ENCODE results near the gene UBR3. TPM values are rescaled to one million over a fixed set of nuclear protein-coding genes. Genes with fewer than 3 reads are reported as not detected.

The UBR3 gene
- polyA plus RNA-seq, 2 of the 4 experiments (the other 2 are of a cell fraction) = 11.0 to 23.1 TPM

DNA sequence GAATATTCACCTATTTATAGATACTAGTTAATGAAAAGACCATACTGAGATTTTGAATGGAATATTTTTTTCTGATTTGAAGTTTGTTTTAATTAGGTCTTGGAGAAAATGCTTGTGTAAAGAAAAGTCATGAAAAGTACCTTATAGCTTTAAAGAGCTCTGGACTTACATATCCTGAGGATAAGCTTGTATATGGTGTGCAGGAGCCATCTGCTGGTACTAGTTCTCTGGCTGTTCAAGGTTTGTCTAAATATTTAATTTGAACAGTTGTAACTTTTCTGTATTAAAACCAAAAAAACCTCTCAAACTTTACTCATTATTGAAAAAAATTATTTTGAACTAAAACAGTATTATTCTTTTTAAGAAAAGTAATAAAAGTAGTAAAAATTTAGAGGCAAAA is 50.1 kb downstream of the UBR3 start:
- H3K4me2 ChIP-seq = no peak overlapping the region
- ATAC-seq (peak; percentile 59 to 75; a peak in 3 of 6 replicates), DNase-seq (ENCODE audit: low read depth in 1 of 2, low spot score in 1 of 2) (peak in 1 of 2 experiments; percentile 54), FAIRE-seq (no peak)
- POLR2A ChIA-PET = interaction anchor here (1.0 kb wide), 1 partner anchor 53 kb away, joined by 5 read pairs; the partner anchor contains the start of gene METTL5
- TF ChIP-seq JUNB (IDR thresholded peaks at IDR 0.05) (no peak), RAD21 (conservative IDR thresholded peaks at IDR 0.05 in 1 of 2, IDR thresholded peaks at IDR 0.05 in 1 of 2) (peak; percentile 49 to 55; a peak in 4 of 5 replicates), SMC3 (IDR thresholded peaks at IDR 0.05) (peak; percentile 46)
- TF ChIP-seq, protein P1, sequence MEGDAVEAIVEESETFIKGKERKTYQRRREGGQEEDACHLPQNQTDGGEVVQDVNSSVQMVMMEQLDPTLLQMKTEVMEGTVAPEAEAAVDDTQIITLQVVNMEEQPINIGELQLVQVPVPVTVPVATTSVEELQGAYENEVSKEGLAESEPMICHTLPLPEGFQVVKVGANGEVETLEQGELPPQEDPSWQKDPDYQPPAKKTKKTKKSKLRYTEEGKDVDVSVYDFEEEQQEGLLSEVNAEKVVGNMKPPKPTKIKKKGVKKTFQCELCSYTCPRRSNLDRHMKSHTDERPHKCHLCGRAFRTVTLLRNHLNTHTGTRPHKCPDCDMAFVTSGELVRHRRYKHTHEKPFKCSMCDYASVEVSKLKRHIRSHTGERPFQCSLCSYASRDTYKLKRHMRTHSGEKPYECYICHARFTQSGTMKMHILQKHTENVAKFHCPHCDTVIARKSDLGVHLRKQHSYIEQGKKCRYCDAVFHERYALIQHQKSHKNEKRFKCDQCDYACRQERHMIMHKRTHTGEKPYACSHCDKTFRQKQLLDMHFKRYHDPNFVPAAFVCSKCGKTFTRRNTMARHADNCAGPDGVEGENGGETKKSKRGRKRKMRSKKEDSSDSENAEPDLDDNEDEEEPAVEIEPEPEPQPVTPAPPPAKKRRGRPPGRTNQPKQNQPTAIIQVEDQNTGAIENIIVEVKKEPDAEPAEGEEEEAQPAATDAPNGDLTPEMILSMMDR (IDR thresholded peaks at IDR 0.05) = peak; percentile 49
- TF ChIP-seq, protein P2, sequence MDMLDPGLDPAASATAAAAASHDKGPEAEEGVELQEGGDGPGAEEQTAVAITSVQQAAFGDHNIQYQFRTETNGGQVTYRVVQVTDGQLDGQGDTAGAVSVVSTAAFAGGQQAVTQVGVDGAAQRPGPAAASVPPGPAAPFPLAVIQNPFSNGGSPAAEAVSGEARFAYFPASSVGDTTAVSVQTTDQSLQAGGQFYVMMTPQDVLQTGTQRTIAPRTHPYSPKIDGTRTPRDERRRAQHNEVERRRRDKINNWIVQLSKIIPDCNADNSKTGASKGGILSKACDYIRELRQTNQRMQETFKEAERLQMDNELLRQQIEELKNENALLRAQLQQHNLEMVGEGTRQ (IDR thresholded peaks at IDR 0.05) = no peak
- H3K4me3 ChIP-seq = no peak overlapping the region
- H3K4me1 ChIP-seq = no peaks in the 10 kb centered on the region
- H3K27ac ChIP-seq = no peak overlapping the region
- no peaks in the 10 kb centered on the region for H3K9me3 ChIP-seq
- CTCF ChIA-PET = interaction anchor here (0.7 to 3.3 kb wide), 9 partner anchors 9 to 500 kb away, joined by 3 to 11 read pairs (median 4); partner anchors contain the start of genes METTL5 and UBR3

DNA sequence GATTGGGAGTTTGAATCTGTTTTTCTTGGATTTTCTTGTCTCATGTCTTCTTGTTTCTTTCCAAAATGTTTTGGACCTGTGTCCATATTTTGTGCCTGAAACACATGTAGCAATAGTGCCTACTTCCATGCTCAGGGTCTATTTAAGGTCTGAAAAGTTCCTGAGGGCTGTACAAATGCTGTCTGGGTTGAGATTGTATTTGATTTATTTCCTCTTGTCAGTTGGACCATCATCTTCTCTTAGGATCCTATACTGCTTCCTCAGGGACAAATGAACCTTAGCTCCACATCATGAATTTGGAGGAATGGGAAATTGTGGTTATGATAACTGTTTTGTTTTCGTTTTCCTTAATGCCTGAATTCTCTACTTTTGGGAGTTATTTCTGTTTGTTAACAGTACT is 59.9 kb downstream of the UBR3 start:
- H3K4me3 ChIP-seq = no peak overlapping the region

DNA sequence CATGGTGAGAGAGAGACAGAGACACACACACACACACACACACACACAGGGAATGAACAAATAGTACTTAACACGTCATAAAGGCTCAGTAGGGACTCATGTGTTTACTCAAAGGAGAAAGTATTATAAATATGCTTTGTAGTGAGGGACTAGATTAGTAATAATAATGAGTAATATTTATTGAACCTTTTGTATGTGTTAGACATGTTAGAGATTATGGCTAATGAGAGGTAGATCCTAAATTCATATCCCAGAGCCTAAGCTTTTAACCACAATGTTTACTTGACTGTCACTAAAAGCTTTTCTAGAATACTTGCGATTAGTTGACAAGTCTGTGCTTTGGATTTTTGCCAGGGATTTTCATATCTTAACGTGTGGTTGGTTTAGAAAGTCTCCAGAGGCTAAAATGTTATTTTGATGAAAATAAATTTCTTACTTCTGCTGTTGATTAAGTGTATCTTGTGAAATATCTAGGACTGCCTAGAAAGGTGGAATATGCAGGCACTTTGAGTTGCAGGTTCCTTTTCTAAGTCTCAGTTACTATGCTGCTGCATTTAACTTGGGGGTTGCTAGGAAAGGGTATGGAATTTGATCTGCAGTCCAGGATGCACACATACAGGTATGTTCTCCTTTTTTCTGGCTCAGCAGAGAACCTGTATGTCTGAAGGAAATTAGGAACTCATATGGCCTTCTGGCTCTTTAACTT is 64.5 kb downstream of the UBR3 start:
- no peaks in the 10 kb centered on the region for H3K9me3 ChIP-seq
- ChIA-PET POLR2A (no interaction called here), CTCF (no interaction called here)
- ATAC-seq (peak; percentile 70 to 80; a peak in 5 of 6 replicates), DNase-seq (ENCODE audit: low read depth in 1 of 2, low spot score in 1 of 2) (peak; percentile 12 to 72), FAIRE-seq (no peak)
- no peak for TF ChIP-seq ESRRA (IDR thresholded peaks at IDR 0.05; ENCODE audit: borderline replicate concordance, low read length)
- no peak for TF ChIP-seq MAFK (IDR thresholded peaks at IDR 0.05; ENCODE audit: partially characterized antibody)
- TF ChIP-seq, protein P3, sequence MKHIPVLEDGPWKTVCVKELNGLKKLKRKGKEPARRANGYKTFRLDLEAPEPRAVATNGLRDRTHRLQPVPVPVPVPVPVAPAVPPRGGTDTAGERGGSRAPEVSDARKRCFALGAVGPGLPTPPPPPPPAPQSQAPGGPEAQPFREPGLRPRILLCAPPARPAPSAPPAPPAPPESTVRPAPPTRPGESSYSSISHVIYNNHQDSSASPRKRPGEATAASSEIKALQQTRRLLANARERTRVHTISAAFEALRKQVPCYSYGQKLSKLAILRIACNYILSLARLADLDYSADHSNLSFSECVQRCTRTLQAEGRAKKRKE (CRISPR knock-in tag; IDR thresholded peaks at IDR 0.05; ENCODE audit: low read depth) = no peak
- TF ChIP-seq FOXS1 (CRISPR knock-in tag; IDR thresholded peaks at IDR 0.05) = peak; percentile 61; the same call in 1 of the 2 replicates
- peak; percentile 57 for TF ChIP-seq GATA3 (IDR thresholded peaks at IDR 0.05; ENCODE audit: borderline replicate concordance)
- peak; percentile 61 for TF ChIP-seq JUNB (IDR thresholded peaks at IDR 0.05)
- no peak for TF ChIP-seq TP53 (CRISPR knock-in tag; IDR thresholded peaks at IDR 0.05)
- TF ChIP-seq, protein P4, sequence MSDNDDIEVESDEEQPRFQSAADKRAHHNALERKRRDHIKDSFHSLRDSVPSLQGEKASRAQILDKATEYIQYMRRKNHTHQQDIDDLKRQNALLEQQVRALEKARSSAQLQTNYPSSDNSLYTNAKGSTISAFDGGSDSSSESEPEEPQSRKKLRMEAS (IDR thresholded peaks at IDR 0.05) = no peak
- TF ChIP-seq SREBF2 (IDR thresholded peaks at IDR 0.05) = no peak
- no peak for TF ChIP-seq BHLHE40 (IDR thresholded peaks at IDR 0.05; ENCODE audit: low read depth, low read length)
- no peak for TF ChIP-seq FOSL2 (IDR thresholded peaks at IDR 0.05)
- TF ChIP-seq FOSL2 (CRISPR knock-in tag; IDR thresholded peaks at IDR 0.05) = peak; percentile 81
- no peak for TF ChIP-seq TFCP2L1 (CRISPR knock-in tag; IDR thresholded peaks at IDR 0.05)
- no peak for TF ChIP-seq NFE2L2 (conservative IDR thresholded peaks at IDR 0.05; ENCODE audit: low read length)
- TF ChIP-seq RAD21 (conservative IDR thresholded peaks at IDR 0.05 in 1 of 2, IDR thresholded peaks at IDR 0.05 in 1 of 2) = no peak
- H3K4me3 ChIP-seq = no peak overlapping the region
- WGBS (ENCODE audit: missing lambda C conversion rate) = 24% methylated on average over 3 of the region's 3 CpGs
- H3K27ac ChIP-seq = peak overlapping the region; percentile 14 to 18; a peak in 1 of 6 replicates
- peak overlapping the region; percentile 59 for H3K4me2 ChIP-seq
- peaks cover 39% of the 10 kb centered on the region for H3K4me1 ChIP-seq

More for the DNA sequence above, 59.9 kb downstream of the UBR3 start:
- H3K4me2 ChIP-seq = no peak overlapping the region
- ChIA-PET POLR2A (no interaction called here), CTCF (interaction anchor here (0.6 to 1.3 kb wide), 2 partner anchors 10 to 1389 kb away, joined by 4 to 10 read pairs; no protein-coding TSS in a partner anchor)
- peaks cover 22% of the 10 kb centered on the region for H3K4me1 ChIP-seq
- no peak overlapping the region for H3K27ac ChIP-seq
- TF ChIP-seq ZNF302 (CRISPR knock-in tag; IDR thresholded peaks at IDR 0.05) (no peak), HOXA7 (CRISPR knock-in tag; IDR thresholded peaks at IDR 0.05) (no peak)
- WGBS (ENCODE audit: missing lambda C conversion rate) = 20% methylated on average over 1 of the region's 1 CpG
- DNase-seq (ENCODE audit: low read depth in 1 of 2, low spot score in 1 of 2) (no peak), ATAC-seq (no peak), FAIRE-seq (no peak)
- H3K9me3 ChIP-seq = no peaks in the 10 kb centered on the region
